ENCODE data around the gene PSMG4. TPM values are rescaled to one million over a fixed set of nuclear protein-coding genes. Genes with fewer than 3 reads are reported as not detected.

Gene PSMG4
- total RNA-seq (10 to 100 TPM; 13.9 to 23.7 TPM), polyA plus RNA-seq (ENCODE audit: insufficient read length in 2 of 2) (10 to 100 TPM; 30.2 to 40.6 TPM)
- long read RNA-seq, donor 1, full-length matches to known transcripts, result 19 of 19 reads
- long read RNA-seq, donor 1, partial matches to known transcripts, result 0 of 19 reads
- long read RNA-seq, donor 1, other reads (novel, unspliced or antisense), result 0 of 19 reads
- long read RNA-seq, donor 2, transcript PSMG4-206 (3 exons, 838 nt), result major isoform, 8 of 8 reads
- long read RNA-seq, donor 2, partial matches to known transcripts, result 0 of 8 reads
- long read RNA-seq, donor 2, other reads (novel, unspliced or antisense), result 0 of 8 reads
- long read RNA-seq, donor 3, partial matches to known transcripts, result 6 of 11 reads
- long read RNA-seq, donor 3, other reads (novel, unspliced or antisense), result 0 of 11 reads
- long read RNA-seq, donor 4, full-length matches to known transcripts, result 25 of 31 reads
- long read RNA-seq, donor 4, partial matches to known transcripts, result 6 of 31 reads
- long read RNA-seq, donor 4, other reads (novel, unspliced or antisense), result 0 of 31 reads

- Histone ChIP-seq H3K9me3 (ENCODE audit: control insufficient read depth, insufficient read depth, low read length) (no peaks in the 10 kb centered on the region), H3K27me3 (ENCODE audit: control insufficient read depth, insufficient read depth, low read length) (no peaks in the 10 kb centered on the region), H3K27ac (ENCODE audit: low read depth, low read length) (peak within 1 kb of the TSS; percentile 62), H3K4me1 (ENCODE audit: control insufficient read depth, insufficient read depth, low read length) (peaks cover 31% of the 10 kb centered on the region), H3K4me3 (ENCODE audit: low read depth, low read length) (peak within 1 kb of the TSS; percentile 65), H3K36me3 (ENCODE audit: control insufficient read depth, insufficient read depth, low read length) (peaks cover 18% of the 10 kb centered on the region)
- peak; percentile 68 to 97 (median 86) for DNase-seq (ENCODE audit: low read depth in 4 of 6, low spot score in 6 of 6)
- WGBS (ENCODE audit: insufficient coverage), result under 1% methylated on average over 80 of the region's 80 CpGs
These were observed at the start of gene PSMG4 for GRCh38 chr6:3258720-3259490. PSMG4 (plus strand) TSS chr6:3258947; CDS start chr6:3259023, 76 bp downstream.

- 70% methylated on average over 9 of the region's 17 CpGs for WGBS (ENCODE audit: insufficient coverage)
- Histone ChIP-seq H3K4me3 (ENCODE audit: low read depth, low read length) (no peak overlapping the region), H3K36me3 (ENCODE audit: control insufficient read depth, insufficient read depth, low read length) (no peaks in the 10 kb centered on the region), H3K4me1 (ENCODE audit: control insufficient read depth, insufficient read depth, low read length) (peaks cover 36% of the 10 kb centered on the region), H3K27ac (ENCODE audit: low read depth, low read length) (no peak overlapping the region), H3K27me3 (ENCODE audit: control insufficient read depth, insufficient read depth, low read length) (no peaks in the 10 kb centered on the region), H3K9me3 (ENCODE audit: control insufficient read depth, insufficient read depth, low read length) (peaks cover 2% of the 10 kb centered on the region)
- DNase-seq (ENCODE audit: low read depth in 4 of 6, low spot score in 6 of 6), result peak in 2 of 6 donors; percentile 63 to 82
These were observed 49.4 kb upstream of the PSMG4 start for GRCh38 chr6:3209114-3210023.

GRCh38 chr6:3210024-3210610, 48.6 kb upstream of the PSMG4 start:
- Histone ChIP-seq H3K4me1 (ENCODE audit: control insufficient read depth, insufficient read depth, low read length) (peaks cover 36% of the 10 kb centered on the region), H3K9me3 (ENCODE audit: control insufficient read depth, insufficient read depth, low read length) (no peaks in the 10 kb centered on the region), H3K4me3 (ENCODE audit: low read depth, low read length) (no peak overlapping the region), H3K27ac (ENCODE audit: low read depth, low read length) (no peak overlapping the region), H3K27me3 (ENCODE audit: control insufficient read depth, insufficient read depth, low read length) (no peaks in the 10 kb centered on the region), H3K36me3 (ENCODE audit: control insufficient read depth, insufficient read depth, low read length) (no peaks in the 10 kb centered on the region)
- 89% methylated on average over 9 of the region's 9 CpGs for WGBS (ENCODE audit: insufficient coverage)
- no peak for DNase-seq (ENCODE audit: low read depth in 4 of 6, low spot score in 6 of 6)

- H3K9me3 ChIP-seq (ENCODE audit: control insufficient read depth, insufficient read depth, low read length), result no peaks in the 10 kb centered on the region
- H3K4me3 ChIP-seq (ENCODE audit: low read depth, low read length), result no peak overlapping the region
- 60% methylated on average over 3 of the region's 5 CpGs for WGBS (ENCODE audit: insufficient coverage)
- H3K4me1 ChIP-seq (ENCODE audit: control insufficient read depth, insufficient read depth, low read length), result peaks cover 36% of the 10 kb centered on the region
- no peaks in the 10 kb centered on the region for H3K36me3 ChIP-seq (ENCODE audit: control insufficient read depth, insufficient read depth, low read length)
- H3K27me3 ChIP-seq (ENCODE audit: control insufficient read depth, insufficient read depth, low read length), result no peaks in the 10 kb centered on the region
- peak overlapping the region; percentile 75 for H3K27ac ChIP-seq (ENCODE audit: low read depth, low read length)
- DNase-seq (ENCODE audit: low read depth in 4 of 6, low spot score in 6 of 6), result peak in 3 of 6 donors; percentile 66 to 89 (median 82)
These were observed 47.1 kb upstream of the PSMG4 start for GRCh38 chr6:3211681-3212080.

- WGBS (ENCODE audit: insufficient coverage), result 100% methylated on average over 4 of the region's 6 CpGs
- no peaks in the 10 kb centered on the region for H3K27me3 ChIP-seq (ENCODE audit: control insufficient read depth, insufficient read depth, low read length)
- DNase-seq (ENCODE audit: low read depth in 4 of 6, low spot score in 6 of 6), result no peak
- no peaks in the 10 kb centered on the region for H3K9me3 ChIP-seq (ENCODE audit: control insufficient read depth, insufficient read depth, low read length)
- H3K36me3 ChIP-seq (ENCODE audit: control insufficient read depth, insufficient read depth, low read length), result no peaks in the 10 kb centered on the region
- peaks cover 36% of the 10 kb centered on the region for H3K4me1 ChIP-seq (ENCODE audit: control insufficient read depth, insufficient read depth, low read length)
- H3K4me3 ChIP-seq (ENCODE audit: low read depth, low read length), result no peak overlapping the region
- peak overlapping the region; percentile 75 for H3K27ac ChIP-seq (ENCODE audit: low read depth, low read length)
These were observed 46.5 kb upstream of the PSMG4 start for GRCh38 chr6:3212261-3212660.

- no peak for DNase-seq (ENCODE audit: low read depth in 4 of 6, low spot score in 6 of 6)
- Histone ChIP-seq H3K9me3 (ENCODE audit: control insufficient read depth, insufficient read depth, low read length) (no peaks in the 10 kb centered on the region), H3K36me3 (ENCODE audit: control insufficient read depth, insufficient read depth, low read length) (no peaks in the 10 kb centered on the region), H3K27me3 (ENCODE audit: control insufficient read depth, insufficient read depth, low read length) (no peaks in the 10 kb centered on the region), H3K4me3 (ENCODE audit: low read depth, low read length) (no peak overlapping the region), H3K4me1 (ENCODE audit: control insufficient read depth, insufficient read depth, low read length) (peaks cover 33% of the 10 kb centered on the region), H3K27ac (ENCODE audit: low read depth, low read length) (no peak overlapping the region)
- WGBS (ENCODE audit: insufficient coverage), result 91% methylated on average over 1 of the region's 2 CpGs
These were observed 45.4 kb upstream of the PSMG4 start for GRCh38 chr6:3213334-3213695.

- WGBS (ENCODE audit: insufficient coverage), result 43% methylated on average over 1 of the region's 3 CpGs
- Histone ChIP-seq H3K9me3 (ENCODE audit: control insufficient read depth, insufficient read depth, low read length) (no peaks in the 10 kb centered on the region), H3K27ac (ENCODE audit: low read depth, low read length) (no peak overlapping the region), H3K4me3 (ENCODE audit: low read depth, low read length) (no peak overlapping the region), H3K36me3 (ENCODE audit: control insufficient read depth, insufficient read depth, low read length) (no peaks in the 10 kb centered on the region), H3K27me3 (ENCODE audit: control insufficient read depth, insufficient read depth, low read length) (no peaks in the 10 kb centered on the region), H3K4me1 (ENCODE audit: control insufficient read depth, insufficient read depth, low read length) (peaks cover 20% of the 10 kb centered on the region)
- DNase-seq (ENCODE audit: low read depth in 4 of 6, low spot score in 6 of 6), result no peak
These were observed 43.8 kb upstream of the PSMG4 start for GRCh38 chr6:3214898-3215297.

- no peaks in the 10 kb centered on the region for H3K9me3 ChIP-seq (ENCODE audit: control insufficient read depth, insufficient read depth, low read length)
- WGBS (ENCODE audit: insufficient coverage), result 100% methylated on average over 2 of the region's 2 CpGs
- H3K36me3 ChIP-seq (ENCODE audit: control insufficient read depth, insufficient read depth, low read length), result no peaks in the 10 kb centered on the region
These were observed 41.5 kb upstream of the PSMG4 start for GRCh38 chr6:3217286-3217685.

GRCh38 chr6:3218266-3218665, 40.5 kb upstream of the PSMG4 start:
- no peaks in the 10 kb centered on the region for H3K27me3 ChIP-seq (ENCODE audit: control insufficient read depth, insufficient read depth, low read length)
- DNase-seq (ENCODE audit: low read depth in 4 of 6, low spot score in 6 of 6), result no peak
- no peak overlapping the region for H3K4me3 ChIP-seq (ENCODE audit: low read depth, low read length)
- no peaks in the 10 kb centered on the region for H3K36me3 ChIP-seq (ENCODE audit: control insufficient read depth, insufficient read depth, low read length)
- H3K27ac ChIP-seq (ENCODE audit: low read depth, low read length), result no peak overlapping the region
- no peaks in the 10 kb centered on the region for H3K4me1 ChIP-seq (ENCODE audit: control insufficient read depth, insufficient read depth, low read length)
- no peaks in the 10 kb centered on the region for H3K9me3 ChIP-seq (ENCODE audit: control insufficient read depth, insufficient read depth, low read length)
- 94% methylated on average over 9 of the region's 10 CpGs for WGBS (ENCODE audit: insufficient coverage)

More at GRCh38 chr6:3217286-3217685, 41.5 kb upstream of the PSMG4 start:
- DNase-seq (ENCODE audit: low read depth in 4 of 6, low spot score in 6 of 6), result no peak
- H3K27me3 ChIP-seq (ENCODE audit: control insufficient read depth, insufficient read depth, low read length), result no peaks in the 10 kb centered on the region
- no peak overlapping the region for H3K27ac ChIP-seq (ENCODE audit: low read depth, low read length)
- peaks cover under 1% of the 10 kb centered on the region for H3K4me1 ChIP-seq (ENCODE audit: control insufficient read depth, insufficient read depth, low read length)
- no peak overlapping the region for H3K4me3 ChIP-seq (ENCODE audit: low read depth, low read length)
